Measurements from ENCODE around the gene HACL1.

DNA sequence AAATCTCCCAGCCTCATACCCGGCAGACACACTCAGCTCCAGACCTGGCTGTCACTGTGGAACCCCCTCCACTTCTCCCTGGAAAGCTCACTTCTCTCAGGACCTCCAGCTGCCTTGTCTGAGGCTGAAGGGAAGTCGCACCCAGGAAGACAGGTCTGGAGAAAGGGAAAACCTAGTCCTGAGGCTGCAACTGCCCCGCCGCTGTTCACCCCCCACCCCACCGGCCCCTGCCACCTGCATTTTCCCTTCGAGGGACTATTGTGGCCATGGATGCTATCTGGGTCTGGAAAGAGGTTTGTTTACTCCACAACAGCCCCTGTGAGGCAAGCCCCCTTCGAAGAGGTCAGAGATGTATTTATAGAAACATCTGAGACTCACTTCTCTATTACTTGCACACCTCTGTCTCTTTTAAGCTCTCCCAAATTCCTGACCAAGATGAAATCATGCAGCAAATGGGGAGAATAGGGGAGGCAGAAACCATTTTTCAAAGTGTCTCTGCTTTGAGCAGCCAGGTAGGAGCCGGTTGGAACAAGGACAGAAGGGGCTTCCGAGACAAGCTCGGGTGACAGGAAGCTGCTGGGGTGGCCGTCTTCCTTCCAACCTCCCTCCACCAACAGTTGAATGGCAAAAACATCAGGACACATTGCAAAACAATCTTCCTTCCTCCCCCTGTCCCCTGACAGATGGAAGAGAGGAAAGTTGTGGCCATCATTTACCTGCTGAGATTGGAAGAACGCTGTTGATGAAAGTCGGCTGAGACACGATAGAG, 80.4 kb downstream of the HACL1 start:
- TF ChIP-seq, protein P1, sequence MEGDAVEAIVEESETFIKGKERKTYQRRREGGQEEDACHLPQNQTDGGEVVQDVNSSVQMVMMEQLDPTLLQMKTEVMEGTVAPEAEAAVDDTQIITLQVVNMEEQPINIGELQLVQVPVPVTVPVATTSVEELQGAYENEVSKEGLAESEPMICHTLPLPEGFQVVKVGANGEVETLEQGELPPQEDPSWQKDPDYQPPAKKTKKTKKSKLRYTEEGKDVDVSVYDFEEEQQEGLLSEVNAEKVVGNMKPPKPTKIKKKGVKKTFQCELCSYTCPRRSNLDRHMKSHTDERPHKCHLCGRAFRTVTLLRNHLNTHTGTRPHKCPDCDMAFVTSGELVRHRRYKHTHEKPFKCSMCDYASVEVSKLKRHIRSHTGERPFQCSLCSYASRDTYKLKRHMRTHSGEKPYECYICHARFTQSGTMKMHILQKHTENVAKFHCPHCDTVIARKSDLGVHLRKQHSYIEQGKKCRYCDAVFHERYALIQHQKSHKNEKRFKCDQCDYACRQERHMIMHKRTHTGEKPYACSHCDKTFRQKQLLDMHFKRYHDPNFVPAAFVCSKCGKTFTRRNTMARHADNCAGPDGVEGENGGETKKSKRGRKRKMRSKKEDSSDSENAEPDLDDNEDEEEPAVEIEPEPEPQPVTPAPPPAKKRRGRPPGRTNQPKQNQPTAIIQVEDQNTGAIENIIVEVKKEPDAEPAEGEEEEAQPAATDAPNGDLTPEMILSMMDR (IDR thresholded peaks at IDR 0.05; ENCODE audit: extremely low read depth in 1 of 2, insufficient read depth in 1 of 2, low read depth in 1 of 2, low read length in 2 of 2): no peak
- TF ChIP-seq POLR2A (IDR thresholded peaks at IDR 0.05; ENCODE audit: low read depth, low read length): no peak
